Mammary epithelial cell (primary cell): Measurements from ENCODE around the gene FGFR1OP2.

Source experiments
- EZH2 ChIP-seq: IDR thresholded peaks from 2 replicates; pipeline ENCODE4 v1.6.1; 2012; ENCODE audit warnings: low read length, inconsistent platforms, borderline replicate concordance
- TF ChIP-seq, protein P1 (sequence below), 2 donors: IDR thresholded peaks in 1 of 2; conservative IDR thresholded peaks in 1 of 2; 2 replicates each; pipeline ENCODE4 v1.5.1; 2011 to 2012; ENCODE audit warnings: inconsistent platforms in 2 of 2, low read length in 2 of 2, mild to moderate bottlenecking in 2 of 2, control low read depth in 1 of 2, low read depth in 1 of 2; ENCODE audit not compliant: insufficient read depth in 1 of 2; ENCODE audit errors: extremely low read depth in 1 of 2

DNA sequence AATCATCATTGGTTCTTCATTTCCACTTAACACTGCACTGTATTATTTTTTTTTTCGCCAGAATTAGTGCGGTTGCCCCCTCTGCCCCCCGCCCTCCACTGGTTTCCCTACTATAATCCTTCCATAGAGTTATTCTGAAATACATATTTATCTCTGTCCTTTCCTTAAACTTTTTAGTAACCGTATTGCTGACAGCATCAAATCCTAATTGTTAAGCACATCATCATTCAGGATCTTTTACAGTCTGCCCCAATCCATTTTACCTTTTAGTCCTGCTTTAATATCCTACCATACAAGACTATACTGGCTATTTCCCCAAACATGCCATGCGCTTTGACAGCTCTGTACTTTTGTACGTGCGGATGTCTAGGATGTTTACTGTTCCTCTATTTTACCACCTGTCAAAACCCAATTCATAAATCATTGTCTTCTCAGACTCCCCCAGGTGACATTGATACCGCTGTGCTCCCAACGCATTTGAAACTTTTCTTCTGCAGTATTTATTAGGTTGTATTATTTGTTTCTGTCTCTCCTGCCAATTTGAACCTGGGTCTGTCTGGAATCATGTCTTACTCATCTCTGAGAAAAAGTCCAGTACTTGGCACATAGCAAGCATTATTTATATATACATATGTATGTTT, 1.0 kb downstream of the FGFR1OP2 start:
- TF ChIP-seq, protein P1, sequence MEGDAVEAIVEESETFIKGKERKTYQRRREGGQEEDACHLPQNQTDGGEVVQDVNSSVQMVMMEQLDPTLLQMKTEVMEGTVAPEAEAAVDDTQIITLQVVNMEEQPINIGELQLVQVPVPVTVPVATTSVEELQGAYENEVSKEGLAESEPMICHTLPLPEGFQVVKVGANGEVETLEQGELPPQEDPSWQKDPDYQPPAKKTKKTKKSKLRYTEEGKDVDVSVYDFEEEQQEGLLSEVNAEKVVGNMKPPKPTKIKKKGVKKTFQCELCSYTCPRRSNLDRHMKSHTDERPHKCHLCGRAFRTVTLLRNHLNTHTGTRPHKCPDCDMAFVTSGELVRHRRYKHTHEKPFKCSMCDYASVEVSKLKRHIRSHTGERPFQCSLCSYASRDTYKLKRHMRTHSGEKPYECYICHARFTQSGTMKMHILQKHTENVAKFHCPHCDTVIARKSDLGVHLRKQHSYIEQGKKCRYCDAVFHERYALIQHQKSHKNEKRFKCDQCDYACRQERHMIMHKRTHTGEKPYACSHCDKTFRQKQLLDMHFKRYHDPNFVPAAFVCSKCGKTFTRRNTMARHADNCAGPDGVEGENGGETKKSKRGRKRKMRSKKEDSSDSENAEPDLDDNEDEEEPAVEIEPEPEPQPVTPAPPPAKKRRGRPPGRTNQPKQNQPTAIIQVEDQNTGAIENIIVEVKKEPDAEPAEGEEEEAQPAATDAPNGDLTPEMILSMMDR (conservative IDR thresholded peaks at IDR 0.05 in 1 of 2, IDR thresholded peaks at IDR 0.05 in 1 of 2; ENCODE audit: extremely low read depth in 1 of 2, insufficient read depth in 1 of 2, low read depth in 1 of 2, low read length in 2 of 2), result no peak
- no peak for TF ChIP-seq EZH2
